ENCODE measurements around the gene SMPD2. TPM values are rescaled to one million over a fixed set of nuclear protein-coding genes. Genes with fewer than 3 reads are reported as not detected.
"Not testable (repeated sequence)": the region's sequence is repeated elsewhere in the genome, so short reads cannot be mapped to it uniquely, and the experiment has no call there.

Gene SMPD2
- polyA plus RNA-seq, 6 donors from 2014 or later, result 24.1 to 45.5 (median 33.5) TPM

GRCh38 chr6:109456710-109457561 lies 16.4 kb downstream of the SMPD2 start:
- H3K27me3 Mint-ChIP-seq, result no peaks in the 10 kb centered on the region

GRCh38 chr6:109457562-109457996 lies 17.1 kb downstream of the SMPD2 start:
- Mint-ChIP-seq H3K27ac (peak overlapping the region; percentile 89 to 100 (median 97)), H3K9me3 (peaks cover 0 to 10% (median 0%) of the 10 kb centered on the region in 7 donors), H3K27me3 (no peaks in the 10 kb centered on the region), H3K4me1 (peaks cover 57 to 81% (median 74%) of the 10 kb centered on the region in 3 donors), H3K4me3 (peak overlapping the region; percentile 3 to 100 (median 96)), H3K36me3 (peaks cover 8 to 13% of the 10 kb centered on the region in 2 donors)
- ATAC-seq (ENCODE audit: low read depth in 2 of 2) (no peak), DNase-seq (no peak)

More at GRCh38 chr6:109456710-109457561, 16.4 kb downstream of the SMPD2 start:
- peaks cover 4 to 8% of the 10 kb centered on the region in 2 donors for H3K36me3 Mint-ChIP-seq
- no peak for ATAC-seq (ENCODE audit: low read depth in 2 of 2)
- H3K4me3 Mint-ChIP-seq, result peak overlapping the region; percentile 85 to 100 (median 98)
- DNase-seq, result no peak
- peaks cover 57 to 81% (median 74%) of the 10 kb centered on the region in 3 donors for H3K4me1 Mint-ChIP-seq
- H3K27ac Mint-ChIP-seq, result peak overlapping the region; percentile 89 to 100 (median 97)
- H3K9me3 Mint-ChIP-seq, result peaks cover 0 to 10% (median 0%) of the 10 kb centered on the region in 7 donors

- ATAC-seq (ENCODE audit: low read depth in 2 of 2) (peak; percentile 17 to 19), DNase-seq (peak; percentile 82)
- Mint-ChIP-seq H3K4me3 (peak overlapping the region; percentile 3 to 100 (median 56)), H3K36me3 (peaks cover 8 to 13% of the 10 kb centered on the region in 2 donors), H3K9me3 (peaks cover 0 to 10% (median 0%) of the 10 kb centered on the region in 7 donors), H3K27ac (peak overlapping the region; percentile 90 to 100 (median 96)), H3K27me3 (no peaks in the 10 kb centered on the region), H3K4me1 (peaks cover 53 to 72% (median 61%) of the 10 kb centered on the region in 3 donors)
Measured at GRCh38 chr6:109458774-109459531, 18.4 kb downstream of the SMPD2 start.

- H3K9me3 Mint-ChIP-seq, result peaks cover 0 to 9% (median 0%) of the 10 kb centered on the region in 7 donors
- DNase-seq (no peak), ATAC-seq (ENCODE audit: low read depth in 2 of 2) (no peak)
- H3K27me3 Mint-ChIP-seq, result no peaks in the 10 kb centered on the region
- H3K36me3 Mint-ChIP-seq, result peaks cover 9 to 15% of the 10 kb centered on the region in 2 donors
- H3K27ac Mint-ChIP-seq, result peak overlapping the region; percentile 78 to 100 (median 96)
- peak overlapping the region in 1 of 8 donors; percentile 36 for H3K4me3 Mint-ChIP-seq
- H3K4me1 Mint-ChIP-seq, result peaks cover 43 to 72% (median 54%) of the 10 kb centered on the region in 3 donors
Measured at GRCh38 chr6:109460161-109460829, 19.8 kb downstream of the SMPD2 start.

- H3K27me3 Mint-ChIP-seq; H3K9me3 Mint-ChIP-seq; DNase-seq; ATAC-seq (ENCODE audit: low read depth in 2 of 2): not testable (repeated sequence)
- Mint-ChIP-seq H3K27ac (peak overlapping the region in 4 of 6 donors; percentile 81 to 100 (median 98)), H3K36me3 (peaks cover 17 to 19% of the 10 kb centered on the region in 2 donors), H3K4me3 (peak overlapping the region in 1 of 8 donors; percentile 56), H3K4me1 (peaks cover 47 to 81% (median 59%) of the 10 kb centered on the region in 3 donors)
Measured at GRCh38 chr6:109461205-109461604, 20.7 kb downstream of the SMPD2 start.

- no peak overlapping the region for H3K4me3 Mint-ChIP-seq
- ATAC-seq (ENCODE audit: low read depth in 2 of 2), result no peak
Measured at GRCh38 chr6:109461733-109462526, 21.4 kb downstream of the SMPD2 start.

GRCh38 chr6:109465772-109466171 lies 25.2 kb downstream of the SMPD2 start:
- H3K27ac Mint-ChIP-seq, result peak overlapping the region in 3 of 6 donors; percentile 24 to 41 (median 37)
- no peaks in the 10 kb centered on the region for H3K27me3 Mint-ChIP-seq
- no peak overlapping the region for H3K4me3 Mint-ChIP-seq

More at GRCh38 chr6:109461733-109462526, 21.4 kb downstream of the SMPD2 start:
- no peaks in the 10 kb centered on the region for H3K27me3 Mint-ChIP-seq
- peaks cover 43 to 76% (median 52%) of the 10 kb centered on the region in 3 donors for H3K4me1 Mint-ChIP-seq
- H3K36me3 Mint-ChIP-seq, result peaks cover 17 to 19% of the 10 kb centered on the region in 2 donors
- peaks cover 0 to 7% (median 0%) of the 10 kb centered on the region in 7 donors for H3K9me3 Mint-ChIP-seq
- H3K27ac Mint-ChIP-seq, result peak overlapping the region; percentile 81 to 100 (median 87)
- DNase-seq, result no peak

GRCh38 chr6:109466212-109466923 lies 25.8 kb downstream of the SMPD2 start:
- no peak overlapping the region for H3K4me3 Mint-ChIP-seq
- DNase-seq (no peak), ATAC-seq (ENCODE audit: low read depth in 2 of 2) (no peak)
- peak overlapping the region in 2 of 6 donors; percentile 33 to 62 for H3K27ac Mint-ChIP-seq
- peaks cover 0 to 2% (median 0%) of the 10 kb centered on the region in 7 donors for H3K9me3 Mint-ChIP-seq
- H3K36me3 Mint-ChIP-seq, result peaks cover 39 to 42% of the 10 kb centered on the region in 2 donors
- peaks cover 37 to 66% (median 49%) of the 10 kb centered on the region in 3 donors for H3K4me1 Mint-ChIP-seq
- no peaks in the 10 kb centered on the region for H3K27me3 Mint-ChIP-seq

More at GRCh38 chr6:109465772-109466171, 25.2 kb downstream of the SMPD2 start:
- H3K36me3 Mint-ChIP-seq, result peaks cover 39 to 41% of the 10 kb centered on the region in 2 donors
- H3K9me3 Mint-ChIP-seq, result peaks cover 0 to 6% (median 0%) of the 10 kb centered on the region in 7 donors
- ATAC-seq (ENCODE audit: low read depth in 2 of 2), result no peak
- no peak for DNase-seq
- H3K4me1 Mint-ChIP-seq, result peaks cover 33 to 64% (median 44%) of the 10 kb centered on the region in 3 donors

GRCh38 chr6:109467696-109468095 lies 27.2 kb downstream of the SMPD2 start:
- DNase-seq, result no peak
- Mint-ChIP-seq H3K9me3 (no peaks in the 10 kb centered on the region), H3K36me3 (peaks cover 31 to 44% of the 10 kb centered on the region in 2 donors), H3K4me1 (peaks cover 41 to 70% (median 52%) of the 10 kb centered on the region in 3 donors), H3K27ac (peak overlapping the region in 2 of 6 donors; percentile 41 to 51), H3K4me3 (no peak overlapping the region), H3K27me3 (no peaks in the 10 kb centered on the region)
- no peak for ATAC-seq (ENCODE audit: low read depth in 2 of 2)

- H3K27me3 Mint-ChIP-seq, result no peaks in the 10 kb centered on the region
- H3K4me3 Mint-ChIP-seq, result peak overlapping the region in 1 of 8 donors; percentile 51
- H3K9me3 Mint-ChIP-seq, result no peaks in the 10 kb centered on the region
- peak overlapping the region in 3 of 6 donors; percentile 82 to 91 (median 89) for H3K27ac Mint-ChIP-seq
- DNase-seq (no peak), ATAC-seq (ENCODE audit: low read depth in 2 of 2) (no peak)
- peaks cover 41 to 50% of the 10 kb centered on the region in 2 donors for H3K36me3 Mint-ChIP-seq
- H3K4me1 Mint-ChIP-seq, result peaks cover 47 to 73% (median 57%) of the 10 kb centered on the region in 3 donors
Measured at GRCh38 chr6:109469591-109470189, 29.2 kb downstream of the SMPD2 start.
